GM19372 (cell line): ENCODE results near the gene IL12RB2.
"Not testable (repeated sequence)": the region's sequence is repeated elsewhere in the genome, so short reads cannot be mapped to it uniquely, and the experiment has no call there.

Source experiments
- ATAC-seq: cut with Tn5 transposase; IDR thresholded peaks from one replicate; pipeline ENCODE4 v1.9.1; 2021; ENCODE audit warnings: mild to moderate bottlenecking, low read depth, moderate library complexity; ENCODE audit not compliant: unreplicated experiment

Gene IL12RB2

DNA sequence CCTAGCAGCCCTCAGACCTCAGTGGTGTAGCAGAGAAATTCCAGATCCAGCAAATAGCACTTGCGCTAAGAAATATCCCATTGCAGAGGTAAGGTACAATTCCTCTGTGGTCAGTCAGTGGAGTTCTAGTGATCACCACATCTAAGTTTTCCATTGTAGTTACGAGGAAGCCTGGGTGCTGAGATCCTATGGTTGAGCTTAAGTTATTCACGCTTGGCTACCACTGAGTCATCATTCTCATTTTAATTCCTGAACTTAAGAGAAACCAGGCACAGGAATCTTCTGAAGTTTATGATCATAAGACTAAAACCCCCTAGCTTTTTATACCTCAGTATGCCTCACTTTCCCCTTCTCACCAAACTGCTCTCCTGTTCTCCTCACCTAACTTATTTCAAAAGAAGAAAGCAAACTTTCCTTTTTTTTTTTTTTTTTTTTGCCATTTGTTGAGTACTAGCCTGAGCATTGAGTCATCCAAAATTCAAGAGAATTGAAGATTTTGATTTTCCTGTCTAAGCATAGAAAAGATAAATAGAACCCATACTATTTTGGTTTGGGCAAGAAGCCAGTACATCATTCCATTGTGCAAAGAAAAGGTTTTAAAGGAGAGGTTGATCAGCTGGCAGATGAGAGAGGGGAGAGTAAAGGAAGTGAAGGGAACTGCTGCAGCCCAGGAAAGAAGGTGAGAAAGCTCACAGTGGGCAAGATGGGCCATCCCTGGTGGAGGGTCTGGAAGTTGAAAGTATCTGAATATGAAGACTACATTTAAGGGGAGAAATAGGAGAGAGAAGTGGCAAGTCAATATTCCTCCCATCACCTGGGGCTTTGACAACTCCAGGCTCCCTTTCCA lies 82.6 kb downstream of the IL12RB2 start:
- ATAC-seq, result no peak

- ATAC-seq, result no peak
Observed at GRCh38 chr1:67393240-67393639, 85.6 kb downstream of the IL12RB2 start.

- no peak for ATAC-seq
Observed at GRCh38 chr1:67393737-67394136, 86.1 kb downstream of the IL12RB2 start.

DNA sequence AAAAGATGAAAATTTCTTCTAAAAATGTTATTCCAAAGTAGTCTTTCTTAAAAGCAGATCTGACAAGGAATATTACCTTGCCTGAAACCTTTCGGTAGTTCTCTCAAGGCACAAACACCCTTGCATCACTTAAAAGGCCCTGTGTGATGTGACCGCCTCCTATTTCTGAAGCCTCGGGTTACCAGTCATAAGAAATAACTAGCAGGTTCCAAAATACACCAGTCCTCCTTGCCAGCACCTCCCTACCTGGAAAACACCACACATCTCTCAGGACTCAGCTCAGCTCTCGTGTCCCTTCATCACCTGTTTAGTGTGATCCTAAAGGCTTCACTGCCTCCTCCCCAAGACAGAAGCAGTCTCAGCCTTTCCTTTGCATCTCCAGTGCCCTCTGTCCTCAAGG lies 86.9 kb downstream of the IL12RB2 start:
- no peak for ATAC-seq

GRCh38 chr1:67399199-67399993 lies 91.7 kb downstream of the IL12RB2 start:
- ATAC-seq, result no peak

GRCh38 chr1:67400029-67400786 lies 92.5 kb downstream of the IL12RB2 start:
- not testable (repeated sequence) for ATAC-seq

DNA sequence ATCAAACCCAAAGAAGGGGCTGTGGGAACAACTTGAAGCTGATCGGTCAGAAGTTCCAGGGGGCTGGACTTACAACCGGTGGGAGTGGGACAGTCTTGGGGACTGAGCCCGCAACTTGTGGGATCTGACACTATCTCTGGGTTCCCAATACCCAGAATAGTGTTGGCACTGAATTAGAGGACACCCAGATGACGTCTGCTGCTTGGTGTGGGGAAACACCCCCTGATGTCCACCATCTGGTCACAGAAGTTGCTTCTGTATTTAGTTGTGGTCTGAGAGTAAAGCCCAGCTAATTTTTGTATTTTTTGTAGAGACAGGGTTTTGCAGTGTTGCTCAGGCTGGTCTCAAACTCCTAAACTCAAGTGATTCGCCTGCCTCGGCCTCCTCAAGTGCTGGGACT lies 93.8 kb downstream of the IL12RB2 start:
- no peak for ATAC-seq

- no peak for ATAC-seq
Observed at GRCh38 chr1:67404212-67404620, 96.5 kb downstream of the IL12RB2 start.

DNA sequence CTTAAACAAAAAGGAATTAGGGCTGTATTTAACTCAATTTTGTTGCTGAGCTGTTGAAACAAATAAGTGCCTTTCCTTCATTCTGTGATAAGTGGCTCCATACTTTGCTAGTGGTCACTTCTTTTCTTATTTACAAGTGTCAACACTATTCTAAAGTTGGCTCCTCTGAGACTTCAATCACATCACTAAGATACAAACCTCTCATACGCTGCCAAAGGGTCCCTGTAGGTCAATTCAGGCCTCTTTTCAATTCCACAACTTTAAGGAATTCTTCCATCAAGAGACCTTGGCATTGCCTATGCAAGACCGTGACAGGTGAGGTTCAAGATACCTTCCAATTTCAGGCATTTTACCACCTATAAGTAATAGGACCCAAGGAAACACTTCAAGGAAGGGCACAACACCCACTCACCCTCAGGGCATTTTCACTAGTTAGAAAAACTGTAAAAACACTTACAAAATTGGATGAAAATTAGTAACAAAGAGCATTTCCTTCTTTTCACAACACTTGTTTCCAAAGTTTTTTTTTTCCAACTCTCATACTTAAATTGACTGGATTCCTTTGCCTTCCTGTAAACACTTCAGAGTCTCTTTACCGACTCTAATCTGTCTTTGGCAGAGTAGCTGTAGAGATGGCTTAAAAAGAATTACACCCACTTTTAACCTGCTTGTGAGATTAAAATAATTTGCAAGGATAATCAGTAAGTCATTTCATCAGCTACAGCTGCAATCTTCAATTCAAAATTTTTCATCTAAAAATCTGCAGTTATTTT lies 98.0 kb downstream of the IL12RB2 start:
- no peak for ATAC-seq

- ATAC-seq, result no peak
Observed at GRCh38 chr1:67407498-67407897, 99.8 kb downstream of the IL12RB2 start.

DNA sequence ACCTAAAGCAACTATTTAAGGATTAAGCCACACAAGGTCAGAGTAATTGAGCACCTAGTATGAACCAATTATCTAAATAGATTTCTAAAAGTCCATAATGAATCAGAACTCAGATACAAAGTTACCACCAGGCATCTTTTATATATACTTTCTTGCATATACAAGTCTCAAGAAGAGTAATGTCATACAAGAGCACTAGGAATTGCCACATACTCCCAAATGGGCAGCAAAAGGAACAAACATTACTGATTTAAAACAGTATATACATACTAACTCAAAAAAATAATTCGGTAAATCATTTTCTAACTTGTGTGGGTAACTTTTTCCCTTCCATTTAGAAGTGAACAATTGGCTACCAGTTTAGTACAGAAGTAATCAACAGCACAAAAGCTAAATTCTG lies 100.5 kb downstream of the IL12RB2 start:
- ATAC-seq, result no peak

DNA sequence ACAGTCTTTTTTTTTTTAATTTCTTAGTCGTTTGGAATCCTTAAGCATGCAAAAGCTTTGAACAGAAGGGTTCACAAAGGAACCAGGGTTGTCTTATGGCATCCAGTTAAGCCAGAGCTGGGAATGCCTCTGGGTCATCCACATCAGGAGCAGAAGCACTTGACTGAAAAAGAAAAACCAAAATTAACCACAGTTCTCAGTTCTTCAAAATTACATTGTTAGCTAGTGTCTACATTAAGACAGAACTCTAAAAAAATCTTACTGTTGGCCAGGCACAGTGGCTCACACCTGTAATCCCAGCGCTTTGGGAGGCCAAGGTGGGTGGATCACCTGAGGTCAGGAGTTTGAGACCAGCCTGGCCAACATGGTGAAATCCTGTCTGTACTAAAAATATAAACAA lies 105.4 kb downstream of the IL12RB2 start:
- ATAC-seq, result not testable (repeated sequence)

- ATAC-seq, result no peak
Observed at GRCh38 chr1:67414574-67414973, 106.9 kb downstream of the IL12RB2 start.

DNA sequence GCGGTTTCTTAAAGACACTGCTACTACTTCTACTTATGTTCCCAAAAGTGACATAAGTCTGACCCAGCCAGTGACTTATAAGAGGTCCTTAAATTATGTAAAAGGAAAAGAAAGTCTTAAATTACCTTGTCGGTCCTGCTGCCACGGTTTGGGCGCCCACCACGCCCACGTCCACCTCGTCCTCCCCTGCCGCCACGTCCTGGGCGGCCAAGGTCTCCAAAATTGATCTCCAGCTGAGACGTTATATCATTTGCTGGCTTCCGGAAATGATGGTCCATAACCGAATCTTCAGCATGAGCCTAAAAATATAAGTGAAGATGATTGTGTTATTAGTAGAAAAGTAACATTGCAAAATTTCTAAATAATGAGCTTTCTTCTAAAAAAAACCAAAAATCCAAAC lies 107.4 kb downstream of the IL12RB2 start:
- ATAC-seq, result no peak

DNA sequence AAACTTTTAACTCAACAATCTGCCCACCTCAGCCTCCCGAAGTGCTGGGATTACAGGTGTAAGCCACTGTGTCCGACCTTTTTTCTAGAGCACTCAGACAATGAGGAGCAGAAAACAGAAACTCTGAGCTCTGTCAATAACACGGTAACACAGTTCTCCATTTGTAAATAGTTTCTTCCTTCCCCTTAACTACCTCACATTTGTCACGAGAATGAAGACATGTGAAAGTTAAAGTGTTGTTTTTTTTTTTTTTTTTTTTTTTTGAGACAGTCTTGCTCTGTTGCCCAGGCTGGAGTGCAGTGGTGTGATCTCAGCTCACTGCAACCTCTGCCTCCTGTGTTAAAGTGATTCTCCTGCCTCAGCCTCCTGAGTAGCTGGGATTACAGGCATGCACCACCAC lies 110.1 kb downstream of the IL12RB2 start:
- ATAC-seq, result not testable (repeated sequence)

- ATAC-seq, result no peak
Observed at GRCh38 chr1:67418839-67419586, 111.3 kb downstream of the IL12RB2 start.

DNA sequence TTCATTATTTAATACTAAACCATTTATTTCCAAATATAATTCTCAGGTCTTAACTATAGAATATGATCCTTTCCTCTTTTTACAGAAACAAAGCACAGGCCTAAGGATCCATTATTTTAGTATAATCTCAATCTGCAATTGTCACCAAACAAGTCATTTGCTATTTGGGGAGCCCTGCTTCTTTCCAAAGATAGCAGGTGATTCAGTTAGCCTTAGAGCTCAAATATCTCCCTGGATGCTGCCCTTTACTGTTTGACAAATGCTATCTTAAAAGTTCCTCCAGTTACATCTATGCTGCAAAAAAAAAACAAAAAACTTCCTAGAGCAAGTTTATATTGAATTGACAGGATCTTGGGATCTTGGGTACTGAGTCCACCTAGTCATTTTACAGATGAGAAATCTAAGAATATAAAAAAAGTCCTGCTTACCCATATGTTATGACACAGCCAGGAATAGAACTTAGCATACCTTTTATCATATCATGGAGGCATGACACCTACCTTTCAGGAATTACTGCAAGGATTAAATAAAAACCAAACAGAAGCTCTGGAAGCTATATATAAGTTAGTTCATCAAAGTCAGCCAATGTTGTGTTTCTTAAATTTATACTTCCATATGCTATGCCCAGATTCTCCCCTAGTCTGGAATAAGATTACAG lies 113.3 kb downstream of the IL12RB2 start:
- ATAC-seq, result no peak

DNA sequence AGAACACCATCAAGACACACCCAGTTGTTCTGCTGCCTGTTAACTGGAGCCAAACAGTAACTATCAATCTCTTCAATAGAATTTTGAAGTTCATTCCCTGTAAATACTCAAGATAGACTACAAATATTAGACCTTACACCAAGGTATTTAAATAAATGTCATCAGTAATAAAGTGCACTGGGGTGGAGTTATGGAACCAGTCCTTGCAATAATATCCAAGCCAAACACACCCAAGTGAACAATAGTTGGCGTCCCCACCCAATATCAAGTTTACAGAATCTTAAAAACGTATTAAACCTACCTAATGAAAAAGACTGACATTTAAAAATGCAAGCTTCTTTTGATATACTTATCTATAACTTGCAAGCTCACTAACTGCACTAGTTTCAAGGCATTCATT lies 119.8 kb downstream of the IL12RB2 start:
- ATAC-seq, result no peak

DNA sequence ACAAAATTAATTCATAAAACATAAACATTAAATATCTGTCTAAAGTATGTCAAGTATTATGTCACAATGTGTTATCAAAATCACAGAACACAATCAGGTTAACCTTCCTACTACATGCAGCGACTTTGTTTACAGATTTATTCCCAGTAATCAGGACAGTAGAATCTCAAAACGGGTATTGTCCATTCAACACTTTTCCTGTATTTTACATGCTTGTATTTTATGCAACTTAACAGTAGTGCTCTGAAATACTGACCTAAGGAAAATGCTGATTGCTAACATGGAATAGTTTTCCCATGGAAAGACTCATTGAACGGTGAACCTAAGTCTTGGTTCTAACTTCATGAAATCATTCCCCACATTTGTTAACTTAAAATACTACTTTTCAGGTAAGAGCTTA lies 120.3 kb downstream of the IL12RB2 start:
- ATAC-seq, result no peak
